GM21529 (cell line): Measurements from ENCODE around the gene FEZF1.

Source experiments
- ATAC-seq: cut with Tn5 transposase; IDR thresholded peaks from one replicate; pipeline ENCODE4 v1.9.1; 2021; ENCODE audit not compliant: unreplicated experiment

FEZF1 gene

GRCh38 chr7:122269241-122269640, 35.3 kb downstream of the FEZF1 start:
- no peak for ATAC-seq

GRCh38 chr7:122268101-122268500, 36.4 kb downstream of the FEZF1 start:
- no peak for ATAC-seq

- ATAC-seq: no peak
These were observed 42.3 kb downstream of the FEZF1 start for GRCh38 chr7:122262246-122262645.

- ATAC-seq: no peak
These were observed 43.1 kb downstream of the FEZF1 start for GRCh38 chr7:122261442-122261841.

GRCh38 chr7:122261016-122261415, 43.5 kb downstream of the FEZF1 start:
- no peak for ATAC-seq

GRCh38 chr7:122260336-122260735, 44.2 kb downstream of the FEZF1 start:
- ATAC-seq: no peak

- ATAC-seq: no peak
These were observed 45.6 kb downstream of the FEZF1 start for GRCh38 chr7:122258971-122259370.

GRCh38 chr7:122257056-122257455, 47.5 kb downstream of the FEZF1 start:
- no peak for ATAC-seq

- ATAC-seq: no peak
These were observed 48.5 kb downstream of the FEZF1 start for GRCh38 chr7:122256046-122256445.

GRCh38 chr7:122255454-122255853, 49.1 kb downstream of the FEZF1 start:
- no peak for ATAC-seq
